Lung (tissue), 12 donors: Measurements from ENCODE around the gene DCAF17. TPM values are rescaled to one million over a fixed set of nuclear protein-coding genes. Genes with fewer than 3 reads are reported as not detected.

ENCODE experiments used
- ATAC-seq: fragments of 200-7000 bp; cut with Tn5 transposase; one replicate; pipeline ENCODE4 v1.9.1; 2020; ENCODE audit warnings: moderate number of reproducible peaks; ENCODE audit not compliant: insufficient read depth, low FRiP score
- DNase-seq, 3 donors: peaks; one replicate each; pipeline ENCODE4 v3.0.0-alpha.2; 2013 to 2017
- H3K27ac ChIP-seq, 2 donors: one replicate each; pipeline ENCODE4 v1.5.1; 2013; ENCODE audit warnings: mild to moderate bottlenecking in 2 of 2, moderate library complexity in 2 of 2, control low read depth in 1 of 2, inconsistent platforms in 1 of 2, low read depth in 1 of 2, low read length in 1 of 2
- H3K27me3 ChIP-seq, 3 donors: one replicate each; pipeline ENCODE4 v1.5.1; 2013; ENCODE audit warnings: low read length in 2 of 3; ENCODE audit not compliant: control insufficient read depth in 3 of 3, insufficient read depth in 3 of 3
- H3K36me3 ChIP-seq, 4 donors: one replicate each; pipeline ENCODE4 v1.5.1; 2013; ENCODE audit warnings: low read length in 4 of 4, mild to moderate bottlenecking in 1 of 4, moderate library complexity in 1 of 4; ENCODE audit not compliant: control insufficient read depth in 4 of 4, insufficient read depth in 4 of 4
- H3K4me1 ChIP-seq, 5 donors: one replicate each; pipeline ENCODE4 v1.5.1; 2013; ENCODE audit warnings: low read length in 5 of 5, mild to moderate bottlenecking in 2 of 5, moderate library complexity in 1 of 5; ENCODE audit not compliant: control insufficient read depth in 5 of 5, insufficient read depth in 5 of 5
- H3K4me3 ChIP-seq: one replicate; pipeline ENCODE4 v1.5.1; 2013; ENCODE audit warnings: mild to moderate bottlenecking, control low read depth, moderate library complexity
- H3K9ac ChIP-seq, 2 donors: one replicate each; pipeline ENCODE4 v1.5.1; 2013; ENCODE audit warnings: low read length in 2 of 2, control low read depth in 1 of 2; ENCODE audit not compliant: insufficient read depth in 1 of 2
- H3K9me3 ChIP-seq, 4 donors: one replicate each; pipeline ENCODE4 v1.5.1; 2013; ENCODE audit warnings: low read length in 3 of 4, mild to moderate bottlenecking in 1 of 4, moderate library complexity in 1 of 4; ENCODE audit not compliant: control insufficient read depth in 4 of 4, insufficient read depth in 3 of 4
- CTCF ChIP-seq: IDR thresholded peaks from 2 replicates; pipeline ENCODE4 v1.5.1; 2012; ENCODE audit warnings: mild to moderate bottlenecking; ENCODE audit errors: control extremely low read depth, extremely low read depth
- WGBS, 2 donors: extraction: QIAGEN DNeasy Blood & Tissue Kit; methylation state at CpG; one replicate each; pipeline ENCODE4 v1.1.7; 2013; 5-methylcytosine and 5-hydroxymethylcytosine counted together
- polyA plus RNA-seq, 2 donors: library from polyadenylated mRNA; stranded (reverse); fragments of 200-250 nt; gene quantifications; one replicate each; pipeline ENCODE4 v1.2.1, GENCODE V29; 2013
- total RNA-seq, 2 donors: library from RNA; depleted of rRNA in 1 of 2; stranded (reverse); fragments of >200 nt in 1 of 2; gene quantifications; one replicate each; pipeline ENCODE4 v1.2.1, GENCODE V29; 2014 to 2021
- donor health status: control.
- donor health status: control.
- donor health status: Bipolar disorder and iron deficiency.
- donor health status: healthy.
- donor health status: DM: yes; HTN: yes; CAD: no.

The DCAF17 gene
- total and polyA plus RNA-seq, 4 donors = 3.1 to 34.4 (median 8.0) TPM

DNA sequence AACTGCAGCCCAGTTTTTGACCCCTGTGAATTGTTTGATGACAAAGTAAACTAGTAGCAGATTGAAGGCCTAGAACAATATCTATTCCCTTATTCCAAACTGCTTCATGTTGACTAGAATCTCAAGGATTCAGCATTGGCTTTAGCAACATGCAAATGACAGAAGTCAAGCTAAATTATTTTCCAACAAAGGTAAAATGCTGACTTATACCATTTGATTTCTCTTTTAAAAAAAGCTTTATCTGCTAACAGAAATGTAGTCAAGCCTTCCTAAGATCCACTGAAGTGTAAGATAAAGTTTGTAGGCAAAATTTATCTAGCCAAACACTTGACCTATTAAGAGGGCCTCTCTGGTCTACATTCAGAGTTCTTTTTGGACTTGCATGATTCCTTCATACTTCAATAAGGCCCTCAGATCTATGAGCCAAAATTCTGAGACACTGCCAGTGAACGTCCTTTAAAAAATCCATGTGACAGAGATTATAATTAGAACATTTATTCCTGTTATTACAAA is 78.7 kb downstream of the DCAF17 start:
- Histone ChIP-seq H3K36me3 (no peaks in the 10 kb centered on the region), H3K4me3 (no peak overlapping the region), H3K27ac (no peak overlapping the region), H3K27me3 (peaks cover 0 to 3% (median 0%) of the 10 kb centered on the region in 3 donors), H3K4me1 (peaks cover 0 to 1% (median 0%) of the 10 kb centered on the region in 5 donors), H3K9me3 (no peaks in the 10 kb centered on the region), H3K9ac (no peak overlapping the region)
- no peak for DNase-seq
- TF ChIP-seq CTCF = no peak
- no peak for ATAC-seq
- 56 to 71% methylated on average over 1 of the region's 1 CpG for WGBS, 2 donors

DNA sequence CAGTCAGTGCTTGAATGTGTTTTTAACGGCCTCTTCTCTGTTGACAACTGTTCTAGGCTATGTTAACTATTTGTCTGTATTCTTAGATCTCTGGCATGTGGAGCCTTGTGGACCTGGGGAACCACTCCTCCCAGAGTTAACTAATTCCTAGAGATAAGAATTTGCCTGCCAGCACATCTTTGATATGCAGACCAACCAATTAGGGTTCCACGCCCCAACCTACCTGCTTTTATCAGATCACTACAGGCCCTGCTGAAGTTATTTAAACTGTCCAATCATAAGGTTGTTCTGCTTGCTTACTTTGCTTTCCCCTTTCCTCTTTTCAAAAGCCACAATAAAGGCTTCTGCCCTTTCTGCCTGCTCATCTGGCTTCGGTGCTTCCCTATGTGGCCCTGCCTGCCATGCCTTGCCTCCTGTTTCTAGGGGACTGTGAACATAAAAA is 79.7 kb downstream of the DCAF17 start:
- TF ChIP-seq CTCF = no peak
- Histone ChIP-seq H3K9ac (no peak overlapping the region), H3K27me3 (peaks cover 0 to 3% (median 0%) of the 10 kb centered on the region in 3 donors), H3K36me3 (no peaks in the 10 kb centered on the region), H3K4me3 (no peak overlapping the region), H3K27ac (no peak overlapping the region), H3K9me3 (no peaks in the 10 kb centered on the region), H3K4me1 (peaks cover 0 to 1% (median 0%) of the 10 kb centered on the region in 5 donors)
- DNase-seq (no peak), ATAC-seq (no peak)
- 21 to 55% methylated on average over 3 of the region's 3 CpGs for WGBS, 2 donors

- Histone ChIP-seq H3K27me3 (peaks cover 0 to 3% (median 0%) of the 10 kb centered on the region in 3 donors), H3K4me3 (no peak overlapping the region), H3K9me3 (no peaks in the 10 kb centered on the region), H3K9ac (no peak overlapping the region), H3K27ac (no peak overlapping the region), H3K4me1 (peaks cover 0 to 1% (median 0%) of the 10 kb centered on the region in 5 donors), H3K36me3 (no peaks in the 10 kb centered on the region)
- WGBS, 2 donors = 84 to 91% methylated on average over 3 of the region's 3 CpGs
- TF ChIP-seq CTCF = no peak
- ATAC-seq (no peak), DNase-seq (no peak)
Observed at GRCh38 chr2:171514908-171515582, 81.0 kb downstream of the DCAF17 start.
